GM03348 (cell line): ENCODE measurements around the gene PTPRN2.
"Not testable (repeated sequence)": the region's sequence is repeated elsewhere in the genome, so short reads cannot be mapped to it uniquely, and the experiment has no call there.

ENCODE experiments used
- DNase-seq: peaks from one replicate; pipeline ENCODE4 v3.0.0; 2012; ENCODE audit warnings: low spot score

Gene PTPRN2

GRCh38 chr7:158419238-158419785 lies 168.3 kb downstream of the PTPRN2 start:
- DNase-seq = no peak

GRCh38 chr7:158418395-158418794 lies 169.2 kb downstream of the PTPRN2 start:
- not testable (repeated sequence) for DNase-seq

GRCh38 chr7:158416283-158416933 lies 171.2 kb downstream of the PTPRN2 start:
- DNase-seq = no peak

GRCh38 chr7:158415316-158415715 lies 172.3 kb downstream of the PTPRN2 start:
- no peak for DNase-seq

- no peak for DNase-seq
Observed at GRCh38 chr7:158414486-158414961, 173.1 kb downstream of the PTPRN2 start.

GRCh38 chr7:158414002-158414401 lies 173.6 kb downstream of the PTPRN2 start:
- DNase-seq = no peak

- no peak for DNase-seq
Observed at GRCh38 chr7:158411232-158411950, 176.2 kb downstream of the PTPRN2 start.

GRCh38 chr7:158410720-158411119 lies 176.9 kb downstream of the PTPRN2 start:
- DNase-seq = no peak

GRCh38 chr7:158409816-158410330 lies 177.8 kb downstream of the PTPRN2 start:
- DNase-seq = no peak

- no peak for DNase-seq
Observed at GRCh38 chr7:158409120-158409519, 178.5 kb downstream of the PTPRN2 start.

GRCh38 chr7:158408318-158408920 lies 179.2 kb downstream of the PTPRN2 start:
- DNase-seq = no peak

GRCh38 chr7:158407581-158408317 lies 179.9 kb downstream of the PTPRN2 start:
- peak; percentile 25 for DNase-seq

GRCh38 chr7:158406801-158407200 lies 180.8 kb downstream of the PTPRN2 start:
- no peak for DNase-seq

- no peak for DNase-seq
Observed at GRCh38 chr7:158406364-158406763, 181.3 kb downstream of the PTPRN2 start.

- DNase-seq = not testable (repeated sequence)
Observed at GRCh38 chr7:158405771-158406170, 181.9 kb downstream of the PTPRN2 start.

- DNase-seq = no peak
Observed at GRCh38 chr7:158405324-158405723, 182.3 kb downstream of the PTPRN2 start.

GRCh38 chr7:158404031-158404761 lies 183.4 kb downstream of the PTPRN2 start:
- no peak for DNase-seq

GRCh38 chr7:158403013-158403821 lies 184.4 kb downstream of the PTPRN2 start:
- DNase-seq = no peak

- no peak for DNase-seq
Observed at GRCh38 chr7:158402471-158402870, 185.2 kb downstream of the PTPRN2 start.

GRCh38 chr7:158401826-158402225 lies 185.8 kb downstream of the PTPRN2 start:
- no peak for DNase-seq
